22Rv1 (cell line): ENCODE results near the gene POLR2I.

Source experiments
- CTCF ChIP-seq: fragments of 450-650 bp; IDR thresholded peaks from 2 replicates; pipeline ENCODE4 v1.5.1; 2017; ENCODE audit warnings: mild to moderate bottlenecking
- ZFX ChIP-seq: fragments of 450-650 bp; IDR thresholded peaks from 2 replicates; pipeline ENCODE4 v1.6.1; 2017; ENCODE audit warnings: antibody characterized with exemption, borderline replicate concordance

GRCh38 chr19:36149673-36150406 is 35.2 kb upstream of the POLR2I start:
- TF ChIP-seq CTCF (no peak), ZFX (no peak)
